A673 (cell line): ENCODE results near the gene MTG2.

Experiments used
- CTCF ChIP-seq: fragments of 300-800, 200-600 bp; sonication (generic); conservative IDR thresholded peaks from 2 replicates; pipeline ENCODE4 v1.5.1; 2017; ENCODE audit warnings: low read depth, mild to moderate bottlenecking, antibody characterized with exemption, low read length, moderate library complexity, mixed read lengths
- EZH2 ChIP-seq: fragments of 200-600 bp; sonication (generic); IDR thresholded peaks from 2 replicates; pipeline ENCODE4 v1.6.1; 2017; ENCODE audit warnings: borderline replicate concordance, low read depth, mild to moderate bottlenecking, mixed read lengths, antibody characterized with exemption, low read length; ENCODE audit not compliant: poor library complexity, severe bottlenecking

GRCh38 chr20:62233684-62234083 is 50.9 kb downstream of the MTG2 start:
- TF ChIP-seq EZH2 (no peak), CTCF (no peak)
